ENCODE data around the gene NSUN3.

The NSUN3 gene

GRCh38 chr3:94110854-94111253, 48.0 kb downstream of the NSUN3 start:
- TF ChIP-seq CTCF (conservative IDR thresholded peaks at IDR 0.05) = no peak

GRCh38 chr3:94114666-94115065, 51.8 kb downstream of the NSUN3 start:
- no peak overlapping the region for H3K27ac ChIP-seq
- TF ChIP-seq CTCF (conservative IDR thresholded peaks at IDR 0.05) = no peak

More at GRCh38 chr3:94110854-94111253, 48.0 kb downstream of the NSUN3 start:
- no peak overlapping the region for H3K27ac ChIP-seq

GRCh38 chr3:94115482-94115881, 52.6 kb downstream of the NSUN3 start:
- no peak overlapping the region for H3K27ac ChIP-seq
- peak; percentile 68 for TF ChIP-seq CTCF (conservative IDR thresholded peaks at IDR 0.05)

- H3K27ac ChIP-seq = no peak overlapping the region
Measured at GRCh38 chr3:94117729-94118128, 54.9 kb downstream of the NSUN3 start.

GRCh38 chr3:94118390-94118789, 55.5 kb downstream of the NSUN3 start:
- TF ChIP-seq CTCF (conservative IDR thresholded peaks at IDR 0.05) = no peak
- H3K27ac ChIP-seq = no peak overlapping the region

More at GRCh38 chr3:94117729-94118128, 54.9 kb downstream of the NSUN3 start:
- no peak for TF ChIP-seq CTCF (conservative IDR thresholded peaks at IDR 0.05)

- TF ChIP-seq CTCF (conservative IDR thresholded peaks at IDR 0.05) = no peak
- H3K27ac ChIP-seq = no peak overlapping the region
Measured at GRCh38 chr3:94121161-94121560, 58.3 kb downstream of the NSUN3 start.

GRCh38 chr3:94127115-94127514, 64.3 kb downstream of the NSUN3 start:
- no peak for TF ChIP-seq CTCF (conservative IDR thresholded peaks at IDR 0.05)
- H3K27ac ChIP-seq = no peak overlapping the region

- no peak overlapping the region for H3K27ac ChIP-seq
- TF ChIP-seq CTCF (conservative IDR thresholded peaks at IDR 0.05) = no peak
Measured at GRCh38 chr3:94130690-94131089, 67.8 kb downstream of the NSUN3 start.
